ENCODE results near the gene OR51D1.
A peak's percentile ranks its signal among the peaks of the same experiment; 100 is the strongest.

The OR51D1 gene

DNA sequence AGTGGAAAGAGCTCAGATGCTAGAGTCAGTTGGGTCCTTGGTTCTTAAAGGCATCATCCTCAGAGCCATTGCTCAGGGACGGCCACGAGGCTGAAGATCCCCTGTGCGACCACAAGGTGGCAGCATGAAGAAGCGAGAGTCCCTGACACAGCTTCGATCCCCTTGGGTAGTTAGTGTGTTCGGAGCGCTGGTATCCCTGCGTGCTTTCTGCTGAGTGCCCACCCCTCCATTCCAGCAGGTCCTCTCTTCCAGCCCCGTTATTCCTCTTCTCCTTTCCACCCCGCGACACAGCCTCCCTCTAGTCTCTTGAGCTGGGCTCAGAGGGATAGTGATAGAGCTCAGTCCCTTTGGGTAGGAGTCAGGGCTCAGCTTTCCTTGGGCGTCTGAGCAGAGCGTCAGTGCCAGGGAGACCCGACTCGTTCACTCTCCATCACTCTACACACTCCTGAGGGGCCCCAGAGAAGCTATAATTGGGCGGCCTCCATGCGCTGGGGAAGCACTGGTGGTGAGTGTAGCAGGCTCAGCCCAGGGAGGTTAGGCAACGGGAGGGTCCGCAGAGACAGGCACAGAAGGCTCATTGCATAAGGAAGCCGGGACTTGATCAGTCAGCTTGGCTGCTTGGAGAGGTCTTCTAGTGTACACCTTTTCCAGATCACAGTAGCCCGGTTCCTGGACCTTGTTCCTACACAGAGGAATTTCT is at the start of gene OR51D1:
OR51D1 (plus strand) TSS at position 516 of the 700 bp plus-strand sequence. CDS start 2,314 bp downstream, outside the sequence.
- DNase-seq (ENCODE audit: low read depth), result peak; percentile 45

GRCh38 chr11:4589017-4589416 is 48.3 kb upstream of the OR51D1 start:
- no peak for DNase-seq (ENCODE audit: low read depth)

- DNase-seq (ENCODE audit: low read depth), result no peak
Observed at GRCh38 chr11:4593739-4594138, 43.5 kb upstream of the OR51D1 start, which contains the start of gene OR52I1. TSS of gene OR52I1 (plus strand) at chr11:4594039. CDS start at chr11:4594039, 0 bp downstream.

GRCh38 chr11:4605057-4605456 is 32.2 kb upstream of the OR51D1 start:
- no peak for DNase-seq (ENCODE audit: low read depth)

- no peak for DNase-seq (ENCODE audit: low read depth)
Observed at GRCh38 chr11:4606231-4607015, 30.9 kb upstream of the OR51D1 start.

DNA sequence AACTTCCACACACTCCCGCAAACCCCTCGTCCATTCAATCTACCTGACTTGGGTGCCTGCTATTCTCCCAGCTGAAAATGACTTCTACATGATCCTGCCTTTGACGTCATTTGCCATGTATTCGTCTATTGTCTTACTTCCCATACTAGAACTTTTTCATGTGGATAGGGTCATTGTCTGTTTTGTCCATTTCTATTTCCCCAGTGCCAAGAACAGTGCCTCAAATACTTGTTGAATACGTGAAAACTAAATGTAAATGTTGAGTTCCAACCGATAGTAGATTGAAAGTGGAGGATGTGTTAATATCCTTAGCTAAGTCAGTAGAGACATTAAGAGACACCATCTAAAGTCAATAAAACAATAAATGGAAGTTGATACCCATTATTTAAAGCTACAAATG is 30.2 kb upstream of the OR51D1 start:
- no peak for DNase-seq (ENCODE audit: low read depth)

- peak; percentile 78 for DNase-seq (ENCODE audit: low read depth)
Observed at GRCh38 chr11:4607781-4608666, 29.3 kb upstream of the OR51D1 start, which contains the start of gene TRIM68. TSS of gene TRIM68 (minus strand) at chr11:4608231. CDS start at chr11:4605504, 2,727 bp downstream.

GRCh38 chr11:4610258-4610935 is 26.9 kb upstream of the OR51D1 start:
- DNase-seq (ENCODE audit: low read depth), result no peak

- no peak for DNase-seq (ENCODE audit: low read depth)
Observed at GRCh38 chr11:4611986-4612385, 25.3 kb upstream of the OR51D1 start.

- no peak for DNase-seq (ENCODE audit: low read depth)
Observed at GRCh38 chr11:4615856-4616444, 21.3 kb upstream of the OR51D1 start.

GRCh38 chr11:4619514-4619913 is 17.8 kb upstream of the OR51D1 start:
- no peak for DNase-seq (ENCODE audit: low read depth)

DNA sequence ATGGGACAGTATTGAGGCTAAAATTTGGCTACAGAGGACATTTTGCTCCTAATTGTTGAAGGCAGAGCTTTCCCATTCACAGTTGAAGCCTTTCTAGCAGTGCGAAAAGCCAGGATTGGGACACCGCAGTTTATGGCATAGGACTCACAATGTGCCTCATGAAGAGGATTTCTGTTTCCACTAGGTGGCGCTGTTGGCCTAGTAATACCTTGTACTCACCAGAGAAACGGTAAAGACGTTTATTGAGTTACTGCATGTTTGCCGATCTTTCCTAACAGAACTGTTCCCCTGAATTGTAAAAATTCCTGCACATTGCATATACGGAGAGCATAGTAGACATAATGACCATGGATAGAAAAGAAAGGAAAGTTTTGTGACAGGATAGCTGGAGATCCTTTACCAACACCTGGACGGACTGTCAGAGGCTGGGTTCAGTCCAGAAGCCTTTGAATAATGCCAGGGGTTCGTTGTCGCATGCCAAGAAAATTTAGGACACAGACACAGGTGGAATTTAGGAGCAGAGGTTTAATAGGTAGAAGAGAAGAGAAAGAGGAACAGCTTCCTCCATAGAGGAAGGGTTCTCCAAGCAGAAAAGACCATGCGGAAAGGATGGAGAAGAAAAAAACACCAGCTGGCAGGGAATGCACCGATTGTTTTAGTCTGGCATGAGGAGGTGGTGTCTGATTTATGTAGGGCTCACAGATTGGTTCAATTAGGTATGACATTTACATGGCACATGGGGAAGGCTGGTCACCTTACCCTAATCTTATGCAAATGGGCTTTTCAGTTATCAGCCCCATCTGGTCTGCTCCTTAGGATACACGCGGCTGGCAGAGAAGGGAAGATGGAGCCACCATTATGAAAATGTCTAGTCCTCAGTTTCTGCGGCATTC is 10.8 kb upstream of the OR51D1 start:
- no peak for DNase-seq (ENCODE audit: low read depth)

DNA sequence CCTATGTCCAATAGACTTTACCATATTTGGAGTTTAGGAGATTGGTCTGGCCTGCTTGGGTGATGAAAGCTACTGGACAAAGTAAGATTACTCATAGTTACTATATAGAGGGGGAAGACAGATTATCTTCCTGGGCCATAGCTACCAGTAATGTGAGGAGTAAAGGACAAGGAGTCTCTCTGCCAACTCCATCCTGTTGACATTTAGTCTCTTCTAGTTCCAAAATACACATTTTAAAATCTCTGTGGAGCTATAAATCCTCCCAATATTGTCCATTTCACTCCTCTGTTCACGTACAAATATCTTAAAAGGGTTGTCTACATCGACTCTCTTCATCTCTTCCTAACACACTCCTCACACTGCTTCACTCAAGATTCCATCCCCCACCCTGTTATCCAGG is 1.1 kb upstream of the OR51D1 start:
- no peak for DNase-seq (ENCODE audit: low read depth)

DNA sequence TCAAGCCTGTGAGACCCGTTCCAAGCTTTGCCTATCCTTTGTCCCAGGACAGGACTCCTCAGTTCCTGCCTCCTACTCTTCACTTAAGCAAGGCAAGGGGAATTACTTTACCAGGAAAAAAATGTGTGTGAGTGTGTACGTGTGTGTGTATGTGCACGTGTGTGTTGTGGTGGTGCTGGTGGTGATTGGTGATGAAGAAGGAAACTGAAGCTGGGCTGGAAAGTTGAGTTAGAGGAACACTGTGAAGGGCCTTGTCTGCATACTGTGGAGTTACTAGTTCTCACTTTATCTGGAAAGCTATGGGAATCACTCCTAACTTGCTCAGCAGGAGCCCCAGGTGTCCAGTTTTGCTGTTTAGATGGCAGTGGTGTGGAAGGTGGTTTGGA is 378 bp downstream of the OR51D1 start:
- DNase-seq (ENCODE audit: low read depth), result no peak

- no peak for DNase-seq (ENCODE audit: low read depth)
Observed at GRCh38 chr11:4639931-4640330, 2.7 kb downstream of the OR51D1 start.

DNA sequence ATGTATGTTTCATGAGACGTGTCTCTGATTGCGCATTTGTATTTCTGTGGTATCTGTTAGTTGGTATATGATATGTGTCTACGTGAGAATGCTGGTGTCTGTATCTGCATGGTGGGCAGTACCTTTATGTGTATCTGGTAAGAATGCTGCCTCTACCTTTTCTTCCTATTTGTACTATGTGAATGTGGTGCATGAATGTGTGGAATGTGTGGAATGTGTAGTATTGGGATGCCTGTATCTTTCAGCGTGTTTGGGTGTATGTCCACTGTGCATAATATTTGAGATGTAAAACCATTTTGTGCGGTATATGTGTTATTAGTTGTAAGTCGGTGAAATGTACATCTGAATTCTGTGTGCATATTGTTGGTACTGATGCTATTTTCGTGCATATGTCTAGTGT is 4.2 kb downstream of the OR51D1 start:
- DNase-seq (ENCODE audit: low read depth), result no peak

GRCh38 chr11:4642043-4642442 is 4.8 kb downstream of the OR51D1 start:
- no peak for DNase-seq (ENCODE audit: low read depth)

DNA sequence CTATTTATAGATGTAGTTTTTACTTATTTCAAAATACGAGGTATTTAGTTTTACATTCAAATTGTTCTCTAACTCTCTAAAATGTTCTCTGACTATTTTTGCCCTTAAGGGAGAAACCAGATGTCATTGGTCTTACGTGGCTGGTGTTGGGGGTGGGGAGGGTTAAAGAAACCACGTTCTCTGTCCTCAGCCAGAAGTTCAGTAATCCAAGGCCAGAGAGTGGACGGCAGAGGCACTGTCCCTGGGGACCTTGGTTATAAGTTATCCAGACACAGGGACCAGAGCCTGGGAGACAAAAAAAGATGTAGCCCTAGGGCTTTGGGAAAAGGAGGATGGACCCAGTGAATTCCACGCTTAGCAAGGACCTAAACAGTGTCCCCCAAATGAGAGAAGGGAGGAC is 5.8 kb downstream of the OR51D1 start:
- DNase-seq (ENCODE audit: low read depth), result no peak

DNA sequence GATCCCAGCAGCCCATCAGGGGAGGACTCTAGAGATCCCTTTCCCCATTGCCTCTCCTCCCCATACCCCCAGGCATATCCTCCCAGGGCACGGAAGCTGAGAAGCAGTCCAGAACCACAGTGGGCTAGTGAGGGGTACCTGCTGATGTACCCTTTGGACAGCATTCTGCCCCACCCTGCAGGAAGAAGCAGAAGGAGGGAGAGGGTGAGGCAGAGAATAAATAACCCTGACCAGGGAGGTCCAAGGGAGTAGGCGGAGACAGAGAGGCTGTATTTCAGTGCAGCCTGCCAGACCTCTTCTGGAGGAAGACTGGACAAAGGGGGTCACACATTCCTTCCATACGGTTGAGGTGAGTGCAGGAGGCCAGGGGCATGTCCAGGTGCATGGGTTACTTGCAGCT is 6.4 kb downstream of the OR51D1 start, which contains the start of gene OR51E1:
OR51E1 (plus strand) TSS at position 301 of the 400 bp plus-strand sequence. CDS start 8,545 bp downstream, outside the sequence.
- no peak for DNase-seq (ENCODE audit: low read depth)

GRCh38 chr11:4644233-4644632 is 7.0 kb downstream of the OR51D1 start:
- DNase-seq (ENCODE audit: low read depth), result no peak
